Cardiac fibroblast (primary cell): Measurements from ENCODE around the gene TBX5.

Experiments
- DNase-seq, 2 donors: peaks; one replicate each; pipeline versions ENCODE4 v3.0.0 to v3.0.0-alpha.2; 2010; ENCODE audit warnings: low read depth in 2 of 2
- H3K4me3 ChIP-seq, 2 donors: replicated peaks in 1 of 2; 1 replicate in 1 of 2; 2 replicates in 1 of 2; pipeline ENCODE4 v1.5.1; 2011; ENCODE audit warnings: low read depth in 2 of 2, low read length in 2 of 2, mild to moderate bottlenecking in 2 of 2, moderate library complexity in 1 of 2
- TF ChIP-seq, protein P1 (sequence below): IDR thresholded peaks from one replicate; pipeline ENCODE4 v1.5.1; 2011; ENCODE audit warnings: low read depth, mild to moderate bottlenecking, low read length, inconsistent platforms

Gene TBX5

DNA sequence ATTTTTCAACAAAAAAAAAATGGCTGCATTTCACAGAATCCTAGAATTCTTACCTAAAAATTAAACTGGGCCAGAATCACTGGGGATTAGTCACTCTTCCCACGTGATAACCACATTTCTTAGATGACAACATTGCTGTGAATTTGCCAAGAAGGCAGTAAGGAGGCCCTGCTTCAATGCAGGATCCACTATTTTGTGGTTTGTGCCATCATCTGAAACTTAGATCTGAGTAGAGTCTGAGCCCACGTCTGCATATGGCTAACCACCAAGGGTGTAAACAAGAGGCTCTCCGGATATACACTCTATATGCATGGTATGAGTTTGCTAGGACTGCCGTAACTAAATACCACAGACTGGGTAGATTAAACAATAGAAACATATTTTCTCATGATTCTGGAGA lies 24.4 kb upstream of the TBX5 start:
- TF ChIP-seq, protein P1, sequence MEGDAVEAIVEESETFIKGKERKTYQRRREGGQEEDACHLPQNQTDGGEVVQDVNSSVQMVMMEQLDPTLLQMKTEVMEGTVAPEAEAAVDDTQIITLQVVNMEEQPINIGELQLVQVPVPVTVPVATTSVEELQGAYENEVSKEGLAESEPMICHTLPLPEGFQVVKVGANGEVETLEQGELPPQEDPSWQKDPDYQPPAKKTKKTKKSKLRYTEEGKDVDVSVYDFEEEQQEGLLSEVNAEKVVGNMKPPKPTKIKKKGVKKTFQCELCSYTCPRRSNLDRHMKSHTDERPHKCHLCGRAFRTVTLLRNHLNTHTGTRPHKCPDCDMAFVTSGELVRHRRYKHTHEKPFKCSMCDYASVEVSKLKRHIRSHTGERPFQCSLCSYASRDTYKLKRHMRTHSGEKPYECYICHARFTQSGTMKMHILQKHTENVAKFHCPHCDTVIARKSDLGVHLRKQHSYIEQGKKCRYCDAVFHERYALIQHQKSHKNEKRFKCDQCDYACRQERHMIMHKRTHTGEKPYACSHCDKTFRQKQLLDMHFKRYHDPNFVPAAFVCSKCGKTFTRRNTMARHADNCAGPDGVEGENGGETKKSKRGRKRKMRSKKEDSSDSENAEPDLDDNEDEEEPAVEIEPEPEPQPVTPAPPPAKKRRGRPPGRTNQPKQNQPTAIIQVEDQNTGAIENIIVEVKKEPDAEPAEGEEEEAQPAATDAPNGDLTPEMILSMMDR, result no peak
- H3K4me3 ChIP-seq, result no peak overlapping the region
- peak; percentile 82 to 88 for DNase-seq

- DNase-seq, result peak; percentile 50 to 69
- TF ChIP-seq, protein P1, result no peak
- H3K4me3 ChIP-seq, result no peak overlapping the region
These were observed 19.2 kb upstream of the TBX5 start for GRCh38 chr12:114425031-114425626.

GRCh38 chr12:114420944-114421335 lies 15.0 kb upstream of the TBX5 start:
- TF ChIP-seq, protein P1, result no peak

GRCh38 chr12:114420182-114420943 lies 14.4 kb upstream of the TBX5 start:
- TF ChIP-seq, protein P1, result no peak
- DNase-seq, result no peak
- H3K4me3 ChIP-seq, result no peak overlapping the region

More at GRCh38 chr12:114420944-114421335, 15.0 kb upstream of the TBX5 start:
- DNase-seq, result no peak
- no peak overlapping the region for H3K4me3 ChIP-seq

- DNase-seq, result no peak
- TF ChIP-seq, protein P1, result no peak
- no peak overlapping the region for H3K4me3 ChIP-seq
These were observed 10.1 kb upstream of the TBX5 start for GRCh38 chr12:114416028-114416427.

DNA sequence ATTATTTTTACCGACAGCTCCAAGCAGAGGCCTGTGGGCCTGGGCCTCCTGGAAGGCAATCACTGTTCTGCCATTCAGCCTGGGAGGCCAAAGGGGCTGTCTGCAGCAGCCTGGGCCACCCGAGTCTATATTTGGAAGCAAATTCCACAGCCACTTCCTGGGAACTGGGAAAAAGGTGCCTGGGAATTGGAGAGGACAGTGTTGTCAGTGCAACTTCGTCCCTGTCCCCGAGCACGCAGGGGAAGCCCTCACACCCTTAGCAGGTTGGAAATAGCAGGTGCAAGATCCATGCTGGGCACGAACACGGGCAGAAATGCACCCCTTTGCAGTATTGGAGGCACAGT lies 9.6 kb upstream of the TBX5 start:
- H3K4me3 ChIP-seq, result no peak overlapping the region
- no peak for DNase-seq
- TF ChIP-seq, protein P1, result no peak
